Vagina (tissue), 2 donors: ENCODE measurements around the gene PSAP. TPM values are rescaled to one million over a fixed set of nuclear protein-coding genes. Genes with fewer than 3 reads are reported as not detected.
"Not testable (repeated sequence)": the region's sequence is repeated elsewhere in the genome, so short reads cannot be mapped to it uniquely, and the experiment has no call there.

Source experiments
- DNase-seq, 2 donors: peaks; one replicate each; pipeline ENCODE4 v3.0.0-alpha.2; 2017; ENCODE audit errors: extremely low spot score in 2 of 2
- H3K27ac ChIP-seq: fragments of 200-600 bp; sonication (generic); one replicate; pipeline ENCODE4 v1.5.1; 2019
- H3K27me3 ChIP-seq: fragments of 200-600 bp; sonication (generic); one replicate; pipeline ENCODE4 v1.5.1; 2019
- H3K36me3 ChIP-seq, 2 donors: fragments of 200-600 bp; sonication (generic); one replicate each; pipeline ENCODE4 v1.5.1; 2017 to 2019
- H3K4me1 ChIP-seq: fragments of 200-600 bp; sonication (generic); one replicate; pipeline ENCODE4 v1.5.1; 2019
- H3K4me3 ChIP-seq, 2 donors: fragments of 200-600 bp; sonication (generic); 1 replicate in 1 of 2; 2 replicates in 1 of 2; pipeline ENCODE4 v1.5.1; 2016 to 2019
- H3K9me3 ChIP-seq: fragments of 200-600 bp; sonication (generic); one replicate; pipeline ENCODE4 v1.5.1; 2019
- POLR2A ChIP-seq, 2 donors: fragments of 450-650 bp; IDR thresholded peaks; one replicate each; pipeline ENCODE4 v1.6.1; 2017; ENCODE audit warnings: antibody characterized with exemption in 2 of 2, mild to moderate bottlenecking in 2 of 2, moderate library complexity in 2 of 2
- POLR2AphosphoS5 ChIP-seq, 2 donors: sonication (generic); formaldehyde crosslinking; IDR thresholded peaks; one replicate each; pipeline ENCODE4 v1.9.0; 2017; ENCODE audit warnings: antibody characterized with exemption in 2 of 2, mild to moderate bottlenecking in 2 of 2, low read depth in 1 of 2; ENCODE audit not compliant: insufficient read depth in 1 of 2
- intact Hi-C: fragments of 100-400 bp; cut with DNase I; formaldehyde crosslinking; loops from one replicate; pipeline ENCODE4 v1.15.1; 2023
- total RNA-seq: library from RNA; depleted of rRNA; stranded (reverse); fragments of >200 nt; gene quantifications from one replicate; pipeline ENCODE4 v1.2.3, GENCODE V29; 2016
- TF ChIP-seq, protein P1 (sequence below), 3 experiments: fragments of 450-650 bp in 2 of 3; fragments of 200-600 bp in 1 of 3; sonication (generic) in 1 of 3; IDR thresholded peaks; one replicate each; pipeline ENCODE4 v1.5.1; 2017 to 2019; ENCODE audit warnings: antibody characterized with exemption in 3 of 3, mild to moderate bottlenecking in 2 of 3, moderate library complexity in 2 of 3

The PSAP gene
- 680 TPM for total RNA-seq

- H3K4me3 ChIP-seq = peak within 1 kb of the TSS; percentile 97 to 99
- peak within 1 kb of the TSS; percentile 99 for H3K27ac ChIP-seq
- no peaks in the 10 kb centered on the region for H3K9me3 ChIP-seq
- peak; percentile 97 to 99 for DNase-seq
- H3K4me1 ChIP-seq = peaks cover 41% of the 10 kb centered on the region
- TF ChIP-seq POLR2AphosphoS5 (IDR thresholded peaks at IDR 0.05; ENCODE audit: insufficient read depth in 1 of 2, low read depth in 1 of 2) (peak; percentile 100), POLR2A (IDR thresholded peaks at IDR 0.05) (peak; percentile 71 to 98)
- TF ChIP-seq, protein P1, sequence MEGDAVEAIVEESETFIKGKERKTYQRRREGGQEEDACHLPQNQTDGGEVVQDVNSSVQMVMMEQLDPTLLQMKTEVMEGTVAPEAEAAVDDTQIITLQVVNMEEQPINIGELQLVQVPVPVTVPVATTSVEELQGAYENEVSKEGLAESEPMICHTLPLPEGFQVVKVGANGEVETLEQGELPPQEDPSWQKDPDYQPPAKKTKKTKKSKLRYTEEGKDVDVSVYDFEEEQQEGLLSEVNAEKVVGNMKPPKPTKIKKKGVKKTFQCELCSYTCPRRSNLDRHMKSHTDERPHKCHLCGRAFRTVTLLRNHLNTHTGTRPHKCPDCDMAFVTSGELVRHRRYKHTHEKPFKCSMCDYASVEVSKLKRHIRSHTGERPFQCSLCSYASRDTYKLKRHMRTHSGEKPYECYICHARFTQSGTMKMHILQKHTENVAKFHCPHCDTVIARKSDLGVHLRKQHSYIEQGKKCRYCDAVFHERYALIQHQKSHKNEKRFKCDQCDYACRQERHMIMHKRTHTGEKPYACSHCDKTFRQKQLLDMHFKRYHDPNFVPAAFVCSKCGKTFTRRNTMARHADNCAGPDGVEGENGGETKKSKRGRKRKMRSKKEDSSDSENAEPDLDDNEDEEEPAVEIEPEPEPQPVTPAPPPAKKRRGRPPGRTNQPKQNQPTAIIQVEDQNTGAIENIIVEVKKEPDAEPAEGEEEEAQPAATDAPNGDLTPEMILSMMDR (IDR thresholded peaks at IDR 0.05) = no peak
- H3K27me3 ChIP-seq = no peaks in the 10 kb centered on the region
- intact Hi-C loops = no loop called here
- no peaks in the 10 kb centered on the region for H3K36me3 ChIP-seq
These were observed at the start of gene PSAP for GRCh38 chr10:71850743-71851464. Gene PSAP, minus strand, starts transcription at chr10:71851251. Its CDS starts 30 bp downstream, at chr10:71851221.

- H3K27me3 ChIP-seq = no peaks in the 10 kb centered on the region
- H3K4me3 ChIP-seq = no peak overlapping the region
- no peaks in the 10 kb centered on the region for H3K4me1 ChIP-seq
- no peak overlapping the region for H3K27ac ChIP-seq
- no peak for TF ChIP-seq POLR2A (IDR thresholded peaks at IDR 0.05)
- TF ChIP-seq, protein P1 (IDR thresholded peaks at IDR 0.05) = no peak
- no peak for TF ChIP-seq POLR2AphosphoS5 (IDR thresholded peaks at IDR 0.05; ENCODE audit: insufficient read depth in 1 of 2, low read depth in 1 of 2)
- intact Hi-C loops = no loop called here
- H3K36me3 ChIP-seq = no peaks in the 10 kb centered on the region
- no peak for DNase-seq
- no peaks in the 10 kb centered on the region for H3K9me3 ChIP-seq
These were observed 49.6 kb upstream of the PSAP start for GRCh38 chr10:71900441-71901180.

DNA sequence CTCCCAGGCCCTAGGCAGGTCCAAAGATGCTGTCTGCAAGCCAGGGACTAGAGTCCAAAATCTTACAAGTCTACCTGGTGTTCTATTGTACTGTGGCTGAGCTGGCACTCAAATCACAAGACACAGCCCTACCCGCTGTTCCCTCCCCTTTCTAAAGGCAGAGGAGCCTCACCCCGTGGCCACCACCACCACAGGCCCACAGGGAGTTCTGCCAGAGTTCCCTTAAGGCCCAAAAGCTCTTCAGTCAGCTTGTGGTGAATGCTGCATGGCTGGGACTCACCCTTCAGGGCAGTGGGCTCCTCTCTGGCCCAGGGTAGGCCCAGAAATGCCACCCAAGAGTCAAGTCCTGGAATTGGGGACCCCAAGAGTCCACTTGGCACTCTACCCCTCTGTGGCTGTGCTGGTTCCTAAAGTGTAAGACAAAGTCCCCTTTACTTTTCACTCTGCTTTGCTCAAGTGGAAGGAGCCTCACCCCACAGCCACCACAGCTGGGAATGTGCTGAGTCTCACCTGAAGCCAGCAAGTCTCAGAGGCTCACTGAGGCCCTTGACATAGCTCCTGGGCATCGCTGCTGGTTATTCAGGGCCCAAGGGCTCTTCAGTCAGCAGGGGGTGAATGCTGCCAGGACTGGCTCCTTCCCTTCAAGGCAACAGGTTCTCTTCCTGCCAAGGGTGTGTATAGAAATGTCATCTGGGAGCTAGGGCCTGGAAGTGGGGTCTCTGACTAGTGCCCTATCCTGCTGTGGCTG, 48.8 kb upstream of the PSAP start:
- intact Hi-C loops = loop anchor here (10.0 kb wide), 1 partner anchor 85 kb away; no protein-coding TSS in a partner anchor
- TF ChIP-seq POLR2AphosphoS5 (IDR thresholded peaks at IDR 0.05; ENCODE audit: insufficient read depth in 1 of 2, low read depth in 1 of 2) (no peak), POLR2A (IDR thresholded peaks at IDR 0.05) (no peak)
- TF ChIP-seq, protein P1 (IDR thresholded peaks at IDR 0.05) = no peak
- Histone ChIP-seq H3K27me3 (no peaks in the 10 kb centered on the region), H3K4me3 (no peak overlapping the region), H3K36me3 (no peaks in the 10 kb centered on the region), H3K27ac (no peak overlapping the region), H3K9me3 (no peaks in the 10 kb centered on the region), H3K4me1 (no peaks in the 10 kb centered on the region)
- no peak for DNase-seq

- H3K36me3 ChIP-seq, H3K4me3 ChIP-seq, H3K4me1 ChIP-seq, H3K9me3 ChIP-seq, DNase-seq, H3K27ac ChIP-seq, H3K27me3 ChIP-seq: not testable (repeated sequence)
- intact Hi-C loops = loop anchor here (10.0 kb wide), 1 partner anchor 84 kb away; no protein-coding TSS in a partner anchor
These were observed 47.3 kb upstream of the PSAP start for GRCh38 chr10:71898346-71898745.

DNA sequence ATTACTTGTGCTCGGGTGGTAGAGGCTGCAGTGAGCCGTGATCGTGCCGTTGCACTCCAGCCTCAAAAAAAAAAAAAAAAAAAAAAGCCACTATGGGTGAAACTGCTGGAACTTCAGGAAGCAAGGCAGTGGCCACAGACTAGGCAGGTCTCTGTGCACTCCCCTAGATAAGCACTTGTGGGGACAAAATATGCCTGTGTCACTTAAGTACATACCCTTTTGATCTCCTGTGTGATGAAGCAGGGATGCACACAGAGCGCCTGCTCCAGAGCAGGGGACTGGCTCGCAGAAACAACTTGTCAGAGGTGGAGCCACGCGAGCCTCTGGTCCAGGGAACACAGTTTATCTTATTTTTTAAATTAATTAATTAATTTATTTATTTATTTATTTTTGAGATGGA, 42.9 kb upstream of the PSAP start:
- Histone ChIP-seq H3K27me3 (no peaks in the 10 kb centered on the region), H3K27ac (no peak overlapping the region), H3K9me3 (no peaks in the 10 kb centered on the region), H3K4me3 (no peak overlapping the region), H3K36me3 (no peaks in the 10 kb centered on the region), H3K4me1 (peaks cover 31% of the 10 kb centered on the region)
- no peak for DNase-seq
- intact Hi-C loops = loop anchor here (10.0 kb wide), 1 partner anchor 79 kb away; no protein-coding TSS in a partner anchor
- TF ChIP-seq POLR2A (IDR thresholded peaks at IDR 0.05) (no peak), POLR2AphosphoS5 (IDR thresholded peaks at IDR 0.05; ENCODE audit: insufficient read depth in 1 of 2, low read depth in 1 of 2) (no peak)
- TF ChIP-seq, protein P1 (IDR thresholded peaks at IDR 0.05) = no peak
